K562 (cell line): Measurements from ENCODE around the gene MAMDC4.

Experiments
- KLF1 ChIP-seq: fragments of 450-650 bp; IDR thresholded peaks from 2 replicates; pipeline ENCODE4 v1.6.1; 2016; ENCODE audit warnings: missing genetic modification characterization, missing compliant biosample characterization
- MYC ChIP-seq, 2 experiments: fragments of 250-450 bp in 1 of 2; sonication (Bioruptor Pico) in 1 of 2; IDR thresholded peaks; 2 replicates each; pipeline versions ENCODE4 v1.5.1 to v1.6.1; 2012 to 2021; ENCODE audit warnings: low read depth in 2 of 2, borderline replicate concordance in 1 of 2, improper control_type of control experiment in 1 of 2, low read length in 1 of 2, mild to moderate bottlenecking in 1 of 2, moderate library complexity in 1 of 2
- POLR2A ChIP-seq: fragments of 450-650 bp; conservative IDR thresholded peaks from 2 replicates; pipeline ENCODE4 v1.6.1; 2016
- RNF219 ChIP-seq: fragments of 250-450 bp; sonication (Bioruptor Pico); IDR thresholded peaks from 2 replicates; pipeline ENCODE4 v1.5.0; 2022; ENCODE audit warnings: mild to moderate bottlenecking
- SMARCA4 ChIP-seq: fragments of 450-650 bp; IDR thresholded peaks from 2 replicates; pipeline ENCODE4 v1.6.1; 2016
- SP1 ChIP-seq: sonication (generic); formaldehyde crosslinking; IDR thresholded peaks from 2 replicates; pipeline ENCODE4 v1.8.1; 2022; ENCODE audit warnings: mild to moderate bottlenecking, missing genetic modification reagents
- TF ChIP-seq, protein P1 (sequence below): sonication (generic); formaldehyde crosslinking; IDR thresholded peaks from 2 replicates; pipeline ENCODE4 v1.8.1; 2023; ENCODE audit warnings: missing genetic modification reagents, mild to moderate bottlenecking, borderline replicate concordance

GRCh38 chr9:136860933-136861873 is 9.1 kb downstream of the MAMDC4 start:
- no peak for TF ChIP-seq SP1 (CRISPR knock-in tag)
- no peak for TF ChIP-seq MYC (IDR thresholded peaks at IDR 0.05; ENCODE audit: low read depth, low read length)
- no peak for TF ChIP-seq MYC (CRISPR knock-in tag; IDR thresholded peaks at IDR 0.05; ENCODE audit: borderline replicate concordance, low read depth)
- TF ChIP-seq, protein P1, sequence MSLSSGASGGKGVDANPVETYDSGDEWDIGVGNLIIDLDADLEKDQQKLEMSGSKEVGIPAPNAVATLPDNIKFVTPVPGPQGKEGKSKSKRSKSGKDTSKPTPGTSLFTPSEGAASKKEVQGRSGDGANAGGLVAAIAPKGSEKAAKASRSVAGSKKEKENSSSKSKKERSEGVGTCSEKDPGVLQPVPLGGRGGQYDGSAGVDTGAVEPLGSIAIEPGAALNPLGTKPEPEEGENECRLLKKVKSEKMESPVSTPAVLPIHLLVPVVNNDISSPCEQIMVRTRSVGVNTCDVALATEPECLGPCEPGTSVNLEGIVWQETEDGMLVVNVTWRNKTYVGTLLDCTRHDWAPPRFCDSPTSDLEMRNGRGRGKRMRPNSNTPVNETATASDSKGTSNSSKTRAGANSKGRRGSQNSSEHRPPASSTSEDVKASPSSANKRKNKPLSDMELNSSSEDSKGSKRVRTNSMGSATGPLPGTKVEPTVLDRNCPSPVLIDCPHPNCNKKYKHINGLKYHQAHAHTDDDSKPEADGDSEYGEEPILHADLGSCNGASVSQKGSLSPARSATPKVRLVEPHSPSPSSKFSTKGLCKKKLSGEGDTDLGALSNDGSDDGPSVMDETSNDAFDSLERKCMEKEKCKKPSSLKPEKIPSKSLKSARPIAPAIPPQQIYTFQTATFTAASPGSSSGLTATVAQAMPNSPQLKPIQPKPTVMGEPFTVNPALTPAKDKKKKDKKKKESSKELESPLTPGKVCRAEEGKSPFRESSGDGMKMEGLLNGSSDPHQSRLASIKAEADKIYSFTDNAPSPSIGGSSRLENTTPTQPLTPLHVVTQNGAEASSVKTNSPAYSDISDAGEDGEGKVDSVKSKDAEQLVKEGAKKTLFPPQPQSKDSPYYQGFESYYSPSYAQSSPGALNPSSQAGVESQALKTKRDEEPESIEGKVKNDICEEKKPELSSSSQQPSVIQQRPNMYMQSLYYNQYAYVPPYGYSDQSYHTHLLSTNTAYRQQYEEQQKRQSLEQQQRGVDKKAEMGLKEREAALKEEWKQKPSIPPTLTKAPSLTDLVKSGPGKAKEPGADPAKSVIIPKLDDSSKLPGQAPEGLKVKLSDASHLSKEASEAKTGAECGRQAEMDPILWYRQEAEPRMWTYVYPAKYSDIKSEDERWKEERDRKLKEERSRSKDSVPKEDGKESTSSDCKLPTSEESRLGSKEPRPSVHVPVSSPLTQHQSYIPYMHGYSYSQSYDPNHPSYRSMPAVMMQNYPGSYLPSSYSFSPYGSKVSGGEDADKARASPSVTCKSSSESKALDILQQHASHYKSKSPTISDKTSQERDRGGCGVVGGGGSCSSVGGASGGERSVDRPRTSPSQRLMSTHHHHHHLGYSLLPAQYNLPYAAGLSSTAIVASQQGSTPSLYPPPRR (CRISPR knock-in tag) = no peak
- no peak for TF ChIP-seq KLF1 (tag)
- TF ChIP-seq POLR2A = no peak
- TF ChIP-seq RNF219 (CRISPR knock-in tag) = no peak
- no peak for TF ChIP-seq SMARCA4
